A549 treated with CpdA at 1 μM for 4 hours (cell line): Measurements from ENCODE around the gene ZFP92. TPM values are rescaled to one million over a fixed set of nuclear protein-coding genes. Genes with fewer than 3 reads are reported as not detected.

Source experiments
- total RNA-seq: library from RNA; stranded (reverse); fragments of 200-300 nt; extraction: Qiagen RNA extraction; gene quantifications from 5 replicates; pipeline ENCODE4 v1.2.3, GENCODE V29; 2022; ENCODE audit warnings: low read depth

ZFP92 gene
- 0.41 to 0.73 TPM (median 0.56 TPM) in 5 replicates for total RNA-seq

GRCh38 chrX:153411255-153411987 is at the start of gene ZFP92:
Gene ZFP92 (plus strand): TSS chrX:153411472. CDS start chrX:153418323, 6,851 bp downstream.

GRCh38 chrX:153401133-153401764 is 10.0 kb upstream of the ZFP92 start, which contains the start of gene PNMA6E:
Gene PNMA6E (minus strand): TSS chrX:153401350. CDS start chrX:153398849, 2,501 bp downstream.

GRCh38 chrX:153445856-153446635 is 34.8 kb downstream of the ZFP92 start, which contains the start of gene TREX2:
Gene TREX2 (minus strand): TSS chrX:153446056. CDS start chrX:153445430, 626 bp downstream.

Other genes with a start within 250 kb of the ZFP92 start
- gene MAGEA1, start 232.2 kb upstream of the ZFP92 start, total RNA-seq: 0.08 to 0.17 TPM (median 0.14 TPM) in 5 replicates
- not detected in 5 replicates for gene PNMA6F, start 89.7 kb upstream of the ZFP92 start, total RNA-seq
- gene ZNF275, start 77.3 kb upstream of the ZFP92 start, total RNA-seq: 4.6 to 5.8 TPM (median 5.5 TPM) in 5 replicates
- gene PNMA6E, start 10.1 kb upstream of the ZFP92 start, total RNA-seq: 0.02 TPM in 1 of 5 replicates, not detected in the others
- 0.78 to 2.2 TPM (median 1.6 TPM) in 5 replicates for gene TREX2, start 34.6 kb downstream of the ZFP92 start, total RNA-seq
- 51.9 to 60.6 TPM (median 57.3 TPM) in 5 replicates for gene HAUS7, start 59.1 kb downstream of the ZFP92 start, total RNA-seq
- gene BGN, start 83.5 kb downstream of the ZFP92 start, total RNA-seq: 0.06 to 0.10 TPM in 2 of 5 replicates, not detected in the others
- 0.06 to 0.15 TPM (median 0.07 TPM) in 5 replicates for gene ATP2B3, start 106.2 kb downstream of the ZFP92 start, total RNA-seq
- gene CCNQ, start 187.7 kb downstream of the ZFP92 start, total RNA-seq: 32.8 to 57.7 TPM (median 51.4 TPM) in 5 replicates
- 0.83 to 1.7 TPM (median 1.2 TPM) in 5 replicates for gene DUSP9, start 235.7 kb downstream of the ZFP92 start, total RNA-seq